Activated T-helper 1 cell treated with anti-CD3 and anti-CD28 coated beads, Interleukin-12 subunit alpha, Interleukin-12 subunit beta, Interleukin-2, Interleukin-4 antibody, amounts not matched to agents 30 ng/mL and 10 ng/mL and 1 ng/mL, durations not matched to agents 14 hours and 24 hours and 36 hours (primary cell): Measurements from ENCODE around the gene AACS. TPM values are rescaled to one million over a fixed set of nuclear protein-coding genes. Genes with fewer than 3 reads are reported as not detected.
"Not testable (repeated sequence)": the region's sequence is repeated elsewhere in the genome, so short reads cannot be mapped to it uniquely, and the experiment has no call there.

Experiments used
- DNase-seq: peaks from one replicate; pipeline ENCODE4 v3.0.0; 2021; ENCODE audit warnings: low spot score
- H3K27ac Mint-ChIP-seq: one replicate; pipeline ENCODE4 v1.8.0; 2021; ENCODE audit warnings: mild to moderate bottlenecking, mixed read lengths
- H3K27me3 Mint-ChIP-seq: one replicate; pipeline ENCODE4 v1.8.0; 2022; ENCODE audit warnings: mild to moderate bottlenecking, moderate library complexity, mixed read lengths; ENCODE audit not compliant: insufficient read depth
- H3K36me3 Mint-ChIP-seq: one replicate; pipeline ENCODE4 v1.8.0; 2021; ENCODE audit warnings: low read depth, mixed read lengths
- H3K4me1 Mint-ChIP-seq: one replicate; pipeline ENCODE4 v1.8.0; 2021; ENCODE audit warnings: low read depth, mixed read lengths
- H3K4me3 Mint-ChIP-seq: one replicate; pipeline ENCODE4 v1.8.0; 2021; ENCODE audit warnings: mild to moderate bottlenecking, moderate library complexity, mixed read lengths
- H3K9me3 Mint-ChIP-seq: one replicate; pipeline ENCODE4 v1.8.0; 2021; ENCODE audit warnings: mixed read lengths
- intact Hi-C: fragments of 100-400 bp; cut with micrococcal nuclease; formaldehyde crosslinking; loops from one replicate; pipeline ENCODE4 v1.15.1; 2024
- total RNA-seq: library from RNA; stranded (reverse); gene quantifications from 2 replicates; pipeline ENCODE4 v1.2.3, GENCODE V29; 2022

The AACS gene
- total RNA-seq, 1 donor from 2014 or later, result 27.8 TPM

DNA sequence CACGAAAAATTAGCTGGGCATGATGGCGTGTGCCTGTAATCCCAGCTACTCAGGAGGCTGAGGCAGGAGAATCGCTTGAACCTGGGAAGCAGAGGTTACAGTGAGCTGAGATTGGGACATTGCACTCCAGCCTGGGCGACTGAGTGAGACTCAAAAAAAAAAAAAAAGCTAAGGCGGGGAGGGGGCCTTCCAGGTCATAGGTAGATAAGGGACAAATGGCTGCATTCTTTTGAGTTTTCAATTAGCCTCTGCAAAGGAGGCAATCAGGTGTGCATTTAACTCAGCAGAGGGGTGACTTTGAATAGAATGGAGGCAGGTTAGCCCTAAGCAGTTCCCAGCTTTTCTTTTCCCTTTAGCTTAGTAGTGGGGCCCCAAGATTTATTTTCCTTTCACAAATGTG, 743 bp upstream of the AACS start:
- Mint-ChIP-seq H3K27me3 (peaks cover 7% of the 10 kb centered on the region), H3K36me3 (peaks cover 3% of the 10 kb centered on the region), H3K4me1 (peaks cover 17% of the 10 kb centered on the region), H3K4me3 (peak overlapping the region; percentile 79), H3K9me3 (peaks cover 5% of the 10 kb centered on the region), H3K27ac (no peak overlapping the region)
- intact Hi-C loops, result loop anchor here (2.0 kb wide), 1 partner anchor 144 kb away; no protein-coding TSS in a partner anchor
- no peak for DNase-seq

DNA sequence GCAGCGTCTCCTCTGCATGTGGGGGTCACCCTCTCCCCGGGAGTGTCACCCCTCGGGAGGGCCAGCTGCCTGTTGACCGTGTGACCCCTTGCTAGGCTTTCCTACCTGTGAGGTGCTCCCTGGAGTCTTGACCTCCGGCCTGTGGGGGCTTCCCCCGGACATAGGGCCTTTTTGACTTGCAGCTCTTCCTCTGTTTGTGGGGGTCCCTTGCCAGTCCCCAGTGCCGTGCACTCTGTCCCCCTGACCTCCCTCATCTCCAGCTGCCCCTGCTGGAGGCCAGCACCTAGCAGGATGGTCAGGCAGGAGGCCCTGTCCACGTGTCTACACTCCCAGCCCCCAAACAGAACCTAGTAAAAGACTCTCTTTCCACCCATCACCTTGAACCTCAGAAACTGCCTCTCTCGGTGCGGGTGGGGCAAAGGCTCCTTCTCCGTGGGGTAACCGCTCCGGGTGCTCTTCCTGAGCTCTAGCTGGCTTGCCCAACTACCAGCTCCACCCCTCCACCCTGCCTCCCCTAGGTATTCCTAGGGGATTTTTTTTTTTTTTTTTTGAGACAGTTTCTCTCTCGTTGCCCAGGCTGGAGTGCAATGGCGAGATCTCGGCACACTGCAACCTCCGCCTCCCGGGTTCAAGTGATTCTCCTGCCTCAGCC, 810 bp downstream of the AACS start:
- Mint-ChIP-seq H3K4me3 (peak overlapping the region; percentile 84), H3K4me1 (peaks cover 17% of the 10 kb centered on the region), H3K27me3 (peaks cover 7% of the 10 kb centered on the region), H3K9me3 (no peaks in the 10 kb centered on the region), H3K27ac (peak overlapping the region; percentile 40), H3K36me3 (peaks cover 3% of the 10 kb centered on the region)
- intact Hi-C loops, result loop anchor here (1.0 to 5.0 kb wide), 6 partner anchors 17 to 204 kb away; partner anchors contain the start of genes BRI3BP, DHX37 and SCARB1
- DNase-seq, result no peak

DNA sequence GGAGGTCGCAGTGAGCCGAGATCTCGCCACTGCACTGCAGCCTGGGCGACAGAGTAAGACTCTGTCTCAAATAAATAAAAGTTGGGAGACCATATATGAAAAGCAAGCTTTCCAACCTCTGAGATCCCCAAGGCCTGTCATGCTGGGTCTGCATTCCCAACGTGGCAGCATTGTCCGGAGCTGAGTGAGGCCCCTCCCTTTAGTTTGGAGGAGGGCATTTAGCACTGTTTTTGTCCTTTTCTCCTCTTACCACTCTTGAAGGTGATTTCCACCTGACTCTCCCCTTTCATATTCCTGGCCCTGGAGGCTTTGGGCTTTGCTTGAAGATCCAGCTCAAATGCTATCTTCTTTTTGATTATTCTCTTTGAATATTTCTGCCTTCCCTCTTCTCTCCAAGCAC, 3.2 kb downstream of the AACS start:
- Mint-ChIP-seq H3K36me3 (peaks cover 4% of the 10 kb centered on the region), H3K27ac (no peak overlapping the region), H3K4me1 (peaks cover 17% of the 10 kb centered on the region), H3K9me3 (no peaks in the 10 kb centered on the region), H3K4me3 (no peak overlapping the region), H3K27me3 (peaks cover 2% of the 10 kb centered on the region)
- no peak for DNase-seq
- intact Hi-C loops, result loop anchor here (5.0 kb wide), 1 partner anchor 206 kb away; the partner anchor contains the start of gene SCARB1

DNA sequence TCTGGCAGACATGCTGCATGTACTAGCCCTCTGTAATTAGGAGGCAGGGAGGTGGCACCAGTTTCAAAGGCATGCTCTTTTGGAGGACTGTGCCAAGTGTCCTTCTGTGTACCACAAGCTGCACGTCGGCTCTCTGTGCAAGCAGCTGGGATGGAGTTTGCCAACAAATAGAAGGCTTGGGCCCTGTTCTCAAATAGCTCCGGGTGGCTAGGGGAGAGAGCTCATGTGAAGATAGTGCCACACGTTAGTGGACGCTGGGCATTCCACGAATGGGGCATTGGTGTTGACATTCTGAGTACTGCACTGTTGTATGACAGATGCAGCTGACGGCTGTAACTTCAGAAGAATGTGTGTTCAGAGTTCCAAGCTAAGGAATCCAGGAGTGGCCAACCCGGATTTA, 4.4 kb downstream of the AACS start:
- no peak for DNase-seq
- H3K4me3 Mint-ChIP-seq, result no peak overlapping the region
- intact Hi-C loops, result loop anchor here (5.0 kb wide), 1 partner anchor 207 kb away; the partner anchor contains the start of gene SCARB1
- peaks cover 19% of the 10 kb centered on the region for H3K4me1 Mint-ChIP-seq
- peaks cover 2% of the 10 kb centered on the region for H3K27me3 Mint-ChIP-seq
- H3K36me3 Mint-ChIP-seq, result peaks cover 8% of the 10 kb centered on the region
- no peak overlapping the region for H3K27ac Mint-ChIP-seq
- no peaks in the 10 kb centered on the region for H3K9me3 Mint-ChIP-seq

DNA sequence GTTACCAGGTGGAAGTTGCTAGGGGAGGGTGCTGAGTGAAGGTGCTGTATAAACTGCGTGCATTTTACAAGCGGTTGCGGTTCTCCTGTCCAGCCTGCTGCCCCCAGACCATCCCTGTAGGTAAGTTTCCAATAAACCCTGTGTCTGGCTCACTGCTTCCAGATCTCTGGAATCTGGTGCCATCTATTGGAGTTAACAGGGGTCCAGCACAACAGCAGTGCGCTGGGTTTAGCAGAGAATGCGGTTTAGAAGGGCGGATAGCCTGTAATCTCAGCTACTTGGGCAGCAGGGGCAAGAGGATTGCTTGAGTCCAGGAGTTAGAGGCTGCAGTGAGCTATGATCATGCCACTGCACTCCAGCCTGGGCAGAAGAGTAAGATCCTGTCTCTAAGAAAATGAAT, 4.9 kb downstream of the AACS start:
- no peak for DNase-seq
- peaks cover 8% of the 10 kb centered on the region for H3K36me3 Mint-ChIP-seq
- peaks cover 14% of the 10 kb centered on the region for H3K4me1 Mint-ChIP-seq
- H3K27ac Mint-ChIP-seq, result no peak overlapping the region
- H3K4me3 Mint-ChIP-seq, result no peak overlapping the region
- intact Hi-C loops, result no loop called here
- peaks cover 2% of the 10 kb centered on the region for H3K27me3 Mint-ChIP-seq
- H3K9me3 Mint-ChIP-seq, result no peaks in the 10 kb centered on the region

DNA sequence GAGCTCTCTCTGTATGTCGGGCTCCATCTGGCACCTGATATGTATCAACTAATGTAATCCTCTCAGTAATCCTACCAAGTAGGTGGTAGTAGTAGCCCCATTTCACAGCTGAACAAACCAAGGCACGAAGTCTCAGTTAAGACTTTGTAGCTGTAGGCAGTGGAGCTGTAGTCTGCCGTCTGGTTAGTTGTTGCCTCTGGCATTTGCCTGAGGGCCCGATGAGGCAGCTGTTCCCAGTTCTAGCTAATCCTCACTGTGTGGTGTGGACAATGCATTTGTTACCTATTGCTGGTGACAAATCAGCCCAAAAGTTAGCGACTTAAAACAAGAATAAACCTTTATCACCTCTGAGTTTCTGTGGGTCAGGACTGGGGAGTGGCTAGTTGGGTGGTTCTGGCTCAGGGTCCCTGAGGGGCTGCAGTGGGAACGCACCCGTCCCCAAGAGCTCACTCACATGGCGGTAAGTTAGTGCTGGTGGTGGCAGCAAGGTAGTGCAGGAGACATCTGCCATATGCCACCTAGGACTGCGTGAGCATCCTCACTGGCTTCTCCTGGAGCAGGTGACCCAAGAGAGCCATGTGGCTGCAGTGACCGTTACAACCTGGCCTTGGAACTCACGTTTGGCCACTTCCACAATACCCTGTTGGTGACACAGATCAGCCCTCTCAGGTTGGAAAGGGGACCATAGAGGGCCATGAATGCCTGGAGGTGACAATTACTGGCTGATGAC, 5.6 kb downstream of the AACS start:
- Mint-ChIP-seq H3K27me3 (peaks cover 2% of the 10 kb centered on the region), H3K4me1 (peaks cover 14% of the 10 kb centered on the region), H3K27ac (no peak overlapping the region), H3K4me3 (no peak overlapping the region), H3K36me3 (peaks cover 11% of the 10 kb centered on the region), H3K9me3 (no peaks in the 10 kb centered on the region)
- DNase-seq, result no peak
- intact Hi-C loops, result no loop called here

DNA sequence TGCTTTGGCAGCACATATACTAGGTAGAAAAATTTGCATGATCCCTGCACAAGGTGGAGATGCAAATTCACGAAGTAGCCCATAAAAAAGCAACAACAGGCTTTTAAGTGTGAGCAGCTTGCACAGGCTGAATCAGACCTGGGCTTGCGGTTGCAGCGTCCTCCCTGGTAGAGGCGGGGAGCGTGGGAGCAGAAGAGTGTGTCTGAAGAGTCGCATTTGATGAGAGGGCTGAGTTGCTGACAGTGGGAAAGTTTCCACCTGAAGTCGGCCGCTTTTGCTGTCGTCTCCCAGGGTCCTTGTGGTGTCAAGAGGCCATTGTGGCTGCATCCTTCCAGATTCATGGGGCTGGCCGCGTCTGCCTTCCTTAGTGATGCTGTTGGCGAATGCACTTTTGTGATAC, 6.2 kb downstream of the AACS start:
- H3K9me3 Mint-ChIP-seq, result no peaks in the 10 kb centered on the region

DNA sequence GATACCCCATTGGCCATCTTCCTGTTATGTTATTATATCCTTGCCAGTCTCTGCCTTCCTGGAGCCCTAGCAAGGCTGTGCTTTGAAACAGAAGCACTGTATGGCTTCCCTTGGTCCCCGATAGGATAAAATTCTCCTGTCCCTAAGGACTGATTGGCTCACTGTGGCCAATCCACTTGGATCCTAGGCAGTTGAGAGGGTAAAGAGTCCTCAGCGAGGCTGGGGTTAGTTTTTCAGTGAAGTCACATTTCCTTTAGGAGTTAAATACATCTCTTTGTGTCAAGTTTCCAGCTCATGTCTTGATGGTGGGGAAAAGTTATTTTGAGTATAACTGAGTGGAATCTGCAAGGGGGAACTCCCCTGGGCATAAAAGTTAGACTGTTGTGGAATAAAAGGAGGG, 7.3 kb downstream of the AACS start:
- intact Hi-C loops, result no loop called here
- no peak overlapping the region for H3K4me3 Mint-ChIP-seq
- no peak for DNase-seq
- H3K36me3 Mint-ChIP-seq, result peaks cover 19% of the 10 kb centered on the region
- H3K4me1 Mint-ChIP-seq, result peaks cover 5% of the 10 kb centered on the region
- no peaks in the 10 kb centered on the region for H3K27me3 Mint-ChIP-seq
- H3K27ac Mint-ChIP-seq, result no peak overlapping the region
- no peaks in the 10 kb centered on the region for H3K9me3 Mint-ChIP-seq

More for the DNA sequence above, 6.2 kb downstream of the AACS start:
- Mint-ChIP-seq H3K36me3 (peaks cover 17% of the 10 kb centered on the region), H3K4me1 (peaks cover 14% of the 10 kb centered on the region), H3K4me3 (no peak overlapping the region), H3K27ac (no peak overlapping the region), H3K27me3 (peaks cover 2% of the 10 kb centered on the region)
- DNase-seq, result no peak
- intact Hi-C loops, result no loop called here

DNA sequence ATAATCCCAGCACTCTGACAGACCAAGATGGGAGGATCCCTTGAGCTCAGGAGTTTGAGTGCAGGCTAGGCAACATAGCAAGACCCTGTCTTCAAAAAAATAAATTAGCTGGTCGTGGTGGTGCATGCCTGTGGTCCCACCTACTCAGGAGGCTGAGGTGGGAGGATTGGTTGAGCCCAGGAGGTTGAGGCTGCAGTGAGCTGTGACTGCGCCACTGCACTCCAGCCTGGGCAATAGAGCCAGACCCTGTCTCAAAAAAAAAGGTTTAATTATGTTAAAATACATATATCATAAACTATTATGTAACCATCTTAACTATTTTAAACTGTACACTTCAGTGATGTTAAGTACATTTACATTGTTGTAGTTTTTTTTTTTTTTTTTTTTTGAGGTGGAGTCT, 9.1 kb downstream of the AACS start:
- intact Hi-C loops, H3K9me3 Mint-ChIP-seq, H3K4me3 Mint-ChIP-seq, H3K27me3 Mint-ChIP-seq, DNase-seq, H3K27ac Mint-ChIP-seq, H3K4me1 Mint-ChIP-seq: not testable (repeated sequence)
- H3K36me3 Mint-ChIP-seq, result peaks cover 31% of the 10 kb centered on the region

DNA sequence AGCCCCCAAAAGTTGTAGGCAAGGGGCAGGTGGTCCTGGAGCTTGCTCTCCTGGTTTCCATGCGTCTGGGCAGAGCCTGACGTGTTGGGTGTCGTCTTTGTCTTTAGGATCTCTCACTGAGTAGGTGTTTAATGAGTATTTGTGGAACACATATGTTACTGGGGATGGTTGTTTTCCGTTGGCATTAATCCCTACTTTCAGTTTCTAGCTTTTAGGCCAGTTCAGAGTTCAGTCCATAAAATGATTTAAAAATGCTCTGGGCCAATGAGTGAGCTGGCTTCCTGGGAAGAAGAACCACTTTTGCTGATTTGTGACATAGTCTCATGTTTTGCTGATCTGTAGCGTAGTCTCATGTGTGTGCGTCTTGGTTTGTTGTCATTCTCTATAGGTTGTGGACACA, 10.9 kb downstream of the AACS start:
- no peaks in the 10 kb centered on the region for H3K9me3 Mint-ChIP-seq
- intact Hi-C loops, result no loop called here
- H3K27me3 Mint-ChIP-seq, result no peaks in the 10 kb centered on the region
- no peak overlapping the region for H3K27ac Mint-ChIP-seq
- H3K36me3 Mint-ChIP-seq, result peaks cover 34% of the 10 kb centered on the region
- H3K4me1 Mint-ChIP-seq, result peaks cover 5% of the 10 kb centered on the region
- DNase-seq, result no peak
- no peak overlapping the region for H3K4me3 Mint-ChIP-seq

DNA sequence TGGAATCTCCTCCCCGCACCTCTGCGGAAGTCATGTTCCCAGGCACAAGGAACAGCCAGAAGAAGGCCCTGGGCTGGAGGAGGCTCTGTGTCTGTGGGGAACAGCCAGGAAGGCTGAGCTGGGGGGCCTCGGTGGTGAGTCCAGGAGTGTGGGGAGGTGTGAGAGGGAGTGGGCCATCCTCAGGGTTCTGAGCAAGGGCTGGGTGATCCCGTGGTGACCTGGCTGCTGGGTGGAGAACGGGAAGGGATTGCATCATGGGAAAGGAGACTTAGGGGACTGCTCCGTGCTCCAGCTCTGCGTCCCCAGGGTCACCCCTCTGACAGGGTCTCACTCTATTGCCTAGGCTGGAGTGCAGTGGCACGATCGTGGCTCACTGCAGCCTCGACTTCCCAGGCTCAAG, 13.8 kb downstream of the AACS start:
- Mint-ChIP-seq H3K4me3 (no peak overlapping the region), H3K27ac (no peak overlapping the region), H3K27me3 (no peaks in the 10 kb centered on the region), H3K36me3 (peaks cover 34% of the 10 kb centered on the region), H3K9me3 (no peaks in the 10 kb centered on the region), H3K4me1 (no peaks in the 10 kb centered on the region)
- intact Hi-C loops, result no loop called here
- no peak for DNase-seq

DNA sequence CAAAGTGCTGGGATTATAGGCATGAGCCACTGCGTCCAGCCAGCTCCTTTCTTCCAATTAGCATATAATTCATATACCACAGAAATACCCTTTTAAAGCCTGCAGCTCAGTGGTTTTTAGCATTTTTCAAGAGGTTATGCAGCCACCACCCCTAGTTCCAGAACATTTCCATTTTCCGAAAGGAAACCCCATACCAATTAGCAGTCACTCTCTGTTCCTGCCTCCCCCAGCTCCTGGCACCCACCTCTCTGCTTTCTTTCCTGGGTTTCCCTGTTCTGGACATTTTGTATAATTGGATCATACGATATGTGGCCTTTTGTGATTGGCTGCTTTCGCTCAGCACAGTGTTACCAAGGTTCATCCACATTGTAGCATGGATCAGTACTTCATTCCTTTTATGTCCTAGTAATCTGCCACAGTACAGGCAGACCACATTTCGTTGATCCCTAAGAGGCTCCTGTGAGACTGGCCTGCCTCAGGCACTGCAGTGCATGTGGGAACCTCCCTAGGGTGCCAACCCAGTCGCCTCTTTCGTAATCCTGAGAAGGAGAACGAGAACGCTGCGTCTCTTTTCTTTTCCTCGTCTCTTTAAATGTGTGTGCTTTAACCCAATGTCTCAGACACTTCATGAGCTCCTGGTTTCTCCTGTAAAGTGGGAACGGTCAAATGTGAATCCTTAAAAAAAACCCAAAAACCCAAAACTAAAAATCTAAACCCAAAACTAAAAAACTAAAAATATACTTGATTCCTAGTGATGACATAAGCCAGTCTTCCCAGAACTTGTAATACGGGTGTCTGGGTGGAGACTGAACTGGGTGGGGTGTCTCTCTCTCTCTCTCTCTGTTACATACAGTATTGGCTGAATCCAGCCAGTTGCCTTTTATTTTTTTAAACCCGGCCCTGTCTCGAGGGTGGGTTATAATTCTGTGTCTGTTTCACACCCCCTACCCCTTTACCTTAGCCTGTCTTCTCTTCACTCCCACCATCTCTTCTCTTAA, 14.7 kb downstream of the AACS start:
- H3K27me3 Mint-ChIP-seq, result no peaks in the 10 kb centered on the region
- H3K4me3 Mint-ChIP-seq, result no peak overlapping the region
- H3K4me1 Mint-ChIP-seq, result no peaks in the 10 kb centered on the region
- intact Hi-C loops, result no loop called here
- peaks cover 34% of the 10 kb centered on the region for H3K36me3 Mint-ChIP-seq
- H3K27ac Mint-ChIP-seq, result no peak overlapping the region
- no peaks in the 10 kb centered on the region for H3K9me3 Mint-ChIP-seq
- DNase-seq, result no peak
